VCaP (cell line): ENCODE results near the gene EWSR1.

Experiments used
- H3K27ac ChIP-seq: fragments of 450-650 bp; 2 replicates; pipeline ENCODE4 v1.5.1; 2017
- TF ChIP-seq, protein P1 (sequence below): fragments of 450-650 bp; conservative IDR thresholded peaks from 2 replicates; pipeline ENCODE4 v1.5.1; 2017; ENCODE audit warnings: mild to moderate bottlenecking, moderate library complexity

Gene EWSR1

DNA sequence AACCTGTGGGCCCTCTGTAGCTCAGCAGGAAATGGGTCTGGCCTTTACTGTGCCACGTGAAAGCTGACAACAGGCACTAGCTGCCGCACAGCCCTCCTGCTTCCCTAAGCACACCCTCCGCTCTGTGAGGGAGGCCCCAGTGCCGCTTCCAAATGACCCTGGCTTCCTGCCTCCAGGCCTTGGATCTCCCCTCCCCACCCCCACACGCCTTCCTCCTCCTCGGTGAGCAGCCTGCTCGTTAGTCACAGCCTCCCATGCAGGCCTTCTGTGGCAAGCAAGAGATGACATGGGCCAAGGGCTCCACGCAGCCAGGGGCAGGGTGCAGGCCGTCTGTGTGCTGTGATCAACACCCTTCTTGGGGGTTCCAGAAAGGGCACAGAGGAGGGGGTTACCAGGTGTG is 62.7 kb downstream of the EWSR1 start:
- TF ChIP-seq, protein P1, sequence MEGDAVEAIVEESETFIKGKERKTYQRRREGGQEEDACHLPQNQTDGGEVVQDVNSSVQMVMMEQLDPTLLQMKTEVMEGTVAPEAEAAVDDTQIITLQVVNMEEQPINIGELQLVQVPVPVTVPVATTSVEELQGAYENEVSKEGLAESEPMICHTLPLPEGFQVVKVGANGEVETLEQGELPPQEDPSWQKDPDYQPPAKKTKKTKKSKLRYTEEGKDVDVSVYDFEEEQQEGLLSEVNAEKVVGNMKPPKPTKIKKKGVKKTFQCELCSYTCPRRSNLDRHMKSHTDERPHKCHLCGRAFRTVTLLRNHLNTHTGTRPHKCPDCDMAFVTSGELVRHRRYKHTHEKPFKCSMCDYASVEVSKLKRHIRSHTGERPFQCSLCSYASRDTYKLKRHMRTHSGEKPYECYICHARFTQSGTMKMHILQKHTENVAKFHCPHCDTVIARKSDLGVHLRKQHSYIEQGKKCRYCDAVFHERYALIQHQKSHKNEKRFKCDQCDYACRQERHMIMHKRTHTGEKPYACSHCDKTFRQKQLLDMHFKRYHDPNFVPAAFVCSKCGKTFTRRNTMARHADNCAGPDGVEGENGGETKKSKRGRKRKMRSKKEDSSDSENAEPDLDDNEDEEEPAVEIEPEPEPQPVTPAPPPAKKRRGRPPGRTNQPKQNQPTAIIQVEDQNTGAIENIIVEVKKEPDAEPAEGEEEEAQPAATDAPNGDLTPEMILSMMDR: no peak
- peak overlapping the region; percentile 90; the same call in 1 of the 2 replicates for H3K27ac ChIP-seq

DNA sequence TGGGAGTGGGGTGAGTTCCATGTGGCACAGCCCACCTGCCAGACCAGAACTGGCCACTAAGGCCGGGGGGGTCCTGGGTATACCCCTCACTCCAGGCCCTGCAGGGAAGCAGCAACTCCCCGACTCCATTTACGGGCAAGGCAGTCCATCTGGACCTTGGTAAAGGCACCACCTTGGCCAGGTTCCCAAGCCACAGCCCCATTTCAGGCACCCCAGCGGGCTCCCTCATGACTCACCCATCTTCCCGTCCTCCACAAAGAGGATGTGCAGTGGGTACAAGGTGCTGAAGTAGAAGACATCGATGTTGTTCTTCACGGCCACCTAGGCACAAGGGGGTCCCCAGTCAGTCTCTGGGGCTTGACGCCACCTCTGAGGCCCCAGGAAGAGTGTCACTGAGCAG is 63.1 kb downstream of the EWSR1 start:
- TF ChIP-seq, protein P1: no peak
- peak overlapping the region; percentile 90; the same call in 1 of the 2 replicates for H3K27ac ChIP-seq

DNA sequence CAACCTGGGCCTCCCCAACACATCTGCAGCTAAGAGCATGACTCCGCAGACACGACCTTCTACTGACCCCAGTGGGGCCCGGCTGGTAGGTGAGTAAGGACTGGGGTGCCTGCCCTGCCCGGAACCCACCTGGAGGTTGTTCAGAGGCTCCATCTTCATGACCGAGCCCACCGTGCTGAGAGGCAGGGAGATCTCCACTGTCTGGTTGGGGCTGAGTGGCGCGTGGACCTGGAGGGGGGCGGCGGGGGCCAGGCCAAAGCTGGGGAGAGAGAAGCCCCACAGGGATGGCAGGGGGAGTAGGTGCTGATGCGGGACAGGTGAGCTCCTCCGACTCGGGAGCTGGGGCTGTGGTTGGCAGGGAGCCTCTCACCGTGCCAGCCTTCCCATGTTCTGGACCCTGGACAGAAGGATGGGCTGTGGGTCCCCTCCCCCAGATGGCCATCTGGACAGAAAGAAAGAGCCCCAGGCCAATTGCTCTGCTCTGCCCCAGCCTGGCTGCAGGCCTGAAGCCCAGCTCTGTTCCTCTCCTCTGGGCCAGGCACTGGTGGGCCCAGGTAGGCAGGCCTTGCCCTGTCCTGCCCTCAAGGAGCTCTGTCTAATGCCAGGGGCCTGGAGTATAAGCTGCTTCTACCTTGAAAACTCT is 63.7 kb downstream of the EWSR1 start:
- TF ChIP-seq, protein P1: no peak
- peak overlapping the region; percentile 90 for H3K27ac ChIP-seq

DNA sequence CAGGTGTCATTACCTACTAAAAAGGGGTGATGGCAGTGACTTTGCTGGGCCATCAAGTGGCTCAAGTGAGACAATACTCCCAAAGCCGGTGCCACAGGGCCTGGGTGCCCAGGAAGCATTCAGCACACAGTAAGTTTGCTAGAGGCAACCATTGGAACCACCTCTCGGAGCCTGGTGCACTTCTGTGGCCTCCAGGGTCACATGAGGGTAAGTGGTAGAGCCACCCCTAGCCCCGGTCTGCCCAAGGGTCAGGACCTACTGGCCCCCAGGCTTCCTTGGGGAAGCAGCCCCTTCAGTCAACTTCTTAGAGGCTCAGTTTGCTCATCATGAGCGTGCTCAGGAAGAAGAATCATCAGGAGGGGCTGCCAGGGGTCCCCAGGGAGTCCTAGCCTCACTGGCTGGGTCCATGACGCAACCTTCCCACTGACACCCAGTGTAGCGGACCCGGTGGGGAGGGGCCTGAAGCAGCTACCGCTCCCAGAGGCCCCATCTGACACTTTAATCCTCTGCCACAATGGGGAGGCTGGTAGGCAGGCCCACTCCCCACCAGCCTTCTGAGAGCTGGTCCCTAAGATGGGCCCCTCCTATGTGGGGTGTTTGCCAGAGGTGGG is 64.9 kb downstream of the EWSR1 start:
- TF ChIP-seq, protein P1: no peak
- H3K27ac ChIP-seq: peak overlapping the region; percentile 90

DNA sequence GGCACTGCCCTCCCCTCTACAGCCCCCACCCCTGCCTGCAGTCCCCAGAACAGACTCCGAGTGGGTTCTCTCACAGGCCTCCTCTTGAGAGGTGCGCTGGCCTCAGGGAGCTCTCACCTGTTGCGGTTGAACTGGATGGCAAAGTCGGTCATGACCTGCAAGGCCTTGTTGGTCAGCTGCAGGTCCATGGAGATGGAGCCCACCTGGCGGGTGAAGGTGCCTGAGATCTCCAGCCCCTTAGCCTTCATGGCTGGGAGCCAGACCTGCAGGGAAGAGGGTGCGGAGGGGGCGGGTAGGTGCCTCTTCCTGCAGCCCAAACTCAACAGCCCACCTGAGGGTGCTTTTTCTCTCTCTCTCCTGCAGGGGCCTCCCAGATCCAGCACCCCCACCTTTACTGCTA is 66.1 kb downstream of the EWSR1 start:
- peak overlapping the region; percentile 90 for H3K27ac ChIP-seq
- TF ChIP-seq, protein P1: no peak

DNA sequence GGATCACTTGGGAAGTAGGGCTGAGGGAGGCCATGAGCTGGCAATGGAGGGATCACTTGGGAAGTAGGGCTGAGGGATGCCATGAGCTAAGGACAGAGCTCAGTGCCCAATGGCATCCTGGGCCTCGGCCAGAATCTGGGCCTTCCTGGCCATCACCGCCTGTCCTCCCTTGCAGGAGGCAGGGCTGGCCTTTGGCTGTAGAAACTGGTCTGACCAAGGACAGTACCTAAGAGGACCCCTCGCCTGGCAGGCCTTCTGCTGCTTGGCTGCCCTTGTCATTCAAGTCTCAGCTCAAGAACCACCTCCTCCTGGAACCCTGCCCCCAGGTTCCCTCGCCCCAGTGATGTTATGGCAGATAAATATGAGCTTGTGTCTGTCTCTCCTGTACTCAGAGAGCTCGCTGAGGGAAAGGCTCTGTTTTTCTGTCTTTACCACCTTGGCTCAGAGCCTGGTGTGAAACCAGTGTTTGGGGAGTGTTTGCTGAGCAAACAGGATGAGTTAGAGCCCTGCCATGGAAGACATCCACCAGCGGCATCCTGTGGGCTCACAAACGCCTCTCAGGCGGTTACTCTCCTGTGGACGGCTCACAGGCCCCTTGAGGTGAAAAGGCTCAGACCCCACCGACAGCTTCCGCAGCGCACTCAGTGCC is 66.8 kb downstream of the EWSR1 start:
- TF ChIP-seq, protein P1: 0 out of 2 replicates have a peak, but pooled peaks have one; percentile 9
- H3K27ac ChIP-seq: peak overlapping the region; percentile 90

DNA sequence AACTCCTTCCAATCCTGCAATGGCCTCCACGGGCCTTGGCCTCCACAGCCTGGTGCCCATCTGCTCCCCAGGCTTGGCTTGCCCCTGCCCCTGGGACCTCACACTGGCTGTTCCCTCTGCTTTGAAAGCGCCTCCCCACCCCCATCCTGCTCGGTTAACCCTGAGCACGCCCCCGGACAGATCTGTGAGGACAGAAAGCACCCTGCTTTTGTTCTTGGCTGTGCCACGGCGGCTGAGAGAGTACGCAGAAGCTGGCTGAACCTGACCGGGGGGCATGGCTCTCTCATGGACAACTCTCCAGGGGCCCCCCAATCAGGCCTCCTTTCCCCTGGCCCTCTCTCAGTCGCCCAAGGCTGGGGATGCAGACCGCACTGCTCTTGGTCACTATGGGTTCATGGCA is 67.6 kb downstream of the EWSR1 start:
- H3K27ac ChIP-seq: peak overlapping the region; percentile 90
- TF ChIP-seq, protein P1: no peak
